ENCODE results near the gene CDC42EP2.
"Not testable (repeated sequence)": the region's sequence is repeated elsewhere in the genome, so short reads cannot be mapped to it uniquely, and the experiment has no call there.

The CDC42EP2 gene

DNA sequence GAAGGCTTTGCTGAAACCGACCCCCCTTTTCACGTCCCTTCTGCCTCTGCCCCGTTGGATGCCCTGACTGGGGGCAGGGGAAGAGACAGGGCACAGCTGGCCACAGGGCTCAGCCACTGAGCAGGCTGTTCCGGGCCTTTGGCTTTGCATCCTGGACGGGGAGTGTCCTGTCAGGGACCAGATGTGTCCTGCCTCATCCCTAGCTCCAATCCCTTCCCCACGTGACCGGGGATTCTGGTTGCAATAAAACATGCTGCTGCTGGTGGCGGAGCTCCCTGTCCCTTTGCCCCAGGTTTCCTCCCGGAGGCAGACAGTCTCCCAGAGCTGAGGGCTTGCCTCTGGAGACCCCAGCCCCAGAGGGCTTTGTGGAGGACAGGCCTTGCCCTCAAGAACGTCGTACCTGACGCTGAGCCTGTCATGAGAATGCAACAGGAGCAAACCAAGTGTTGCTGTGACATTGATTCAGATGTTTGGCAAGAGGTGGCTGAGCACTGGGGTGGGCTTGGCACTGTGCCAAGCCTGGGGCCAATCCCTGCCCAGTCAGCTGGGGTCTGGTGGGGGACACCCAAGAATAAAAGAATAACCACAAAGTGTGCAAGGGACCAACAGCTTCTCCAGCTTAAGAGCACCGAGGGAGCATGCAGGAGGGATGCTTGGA is 7.3 kb downstream of the CDC42EP2 start:
- no peak for DNase-seq

DNA sequence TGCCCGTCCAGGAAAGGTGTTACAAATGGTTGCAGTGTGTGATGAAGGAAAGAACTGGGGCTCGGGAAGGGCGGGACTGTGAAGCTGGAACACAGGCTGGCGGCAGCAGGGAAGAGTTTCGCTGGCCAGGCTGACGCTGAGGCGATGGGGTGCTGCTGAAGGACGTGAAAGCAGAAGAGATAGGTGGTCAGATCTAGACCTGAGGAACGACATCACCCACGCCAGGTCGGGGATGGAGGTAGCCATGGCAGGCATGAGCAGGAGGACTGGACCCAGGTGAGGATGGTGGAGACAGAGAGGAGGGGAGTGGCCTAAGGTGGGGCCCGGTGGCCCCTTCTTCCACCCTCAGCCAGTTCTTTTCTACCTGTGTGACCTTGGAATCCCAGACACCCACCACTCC is 9.1 kb downstream of the CDC42EP2 start:
- no peak for DNase-seq

DNA sequence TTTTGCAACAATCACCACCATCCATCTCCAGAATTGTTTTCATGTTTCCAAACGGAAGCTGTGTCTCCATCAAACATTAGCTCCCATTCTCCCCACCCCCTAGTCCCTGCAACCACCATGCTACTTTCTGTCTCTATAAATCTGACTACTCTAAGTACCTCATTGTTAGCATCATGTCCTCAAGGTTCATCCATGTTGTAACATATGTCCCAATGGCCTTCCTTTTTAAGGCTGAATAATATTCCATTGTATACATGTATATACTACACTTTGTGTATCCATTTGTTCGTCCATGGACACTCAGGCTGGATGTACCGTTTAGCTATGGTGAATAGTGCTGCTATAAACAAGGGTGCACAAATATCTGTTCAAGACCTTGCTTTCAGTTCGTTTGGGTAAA is 10.8 kb downstream of the CDC42EP2 start:
- no peak for DNase-seq

DNA sequence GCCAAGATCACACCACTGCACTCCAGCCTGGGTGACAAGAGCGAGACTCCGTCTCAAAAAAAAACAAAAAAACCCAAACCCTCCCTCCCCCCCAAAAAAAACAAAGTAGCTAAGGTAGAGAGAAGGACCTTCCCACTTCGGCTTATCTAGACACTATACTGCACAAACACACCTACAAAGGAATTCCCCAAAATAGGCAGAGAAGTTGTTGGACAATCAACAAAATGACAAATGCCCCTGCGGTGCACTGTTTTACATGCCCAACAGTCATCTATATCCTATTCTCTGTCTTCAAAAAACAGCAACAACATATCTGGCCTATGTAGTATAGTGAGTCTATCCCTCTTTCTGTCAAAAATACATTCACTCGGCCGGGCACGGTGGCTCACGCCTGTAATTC is 12.4 kb downstream of the CDC42EP2 start:
- no peak for DNase-seq

DNA sequence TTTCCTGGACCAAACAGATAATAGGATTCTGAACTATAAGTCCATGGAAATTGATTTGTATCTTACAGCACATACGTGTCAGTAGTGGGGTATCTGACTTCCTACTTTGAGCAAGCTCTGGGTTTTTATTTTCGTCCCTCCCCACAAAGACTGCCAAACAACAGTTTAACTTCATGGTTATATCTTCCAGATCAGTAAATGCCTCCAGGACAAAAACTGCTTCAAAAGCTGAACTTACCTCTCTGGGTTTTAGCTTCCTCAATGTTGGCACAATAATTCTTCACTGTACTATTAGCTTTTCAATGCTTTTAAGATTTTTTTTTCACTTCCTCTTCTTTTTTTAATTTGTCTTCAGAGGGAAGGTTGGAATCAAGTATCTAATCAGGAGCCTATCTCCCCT is 14.8 kb downstream of the CDC42EP2 start:
- DNase-seq = no peak

DNA sequence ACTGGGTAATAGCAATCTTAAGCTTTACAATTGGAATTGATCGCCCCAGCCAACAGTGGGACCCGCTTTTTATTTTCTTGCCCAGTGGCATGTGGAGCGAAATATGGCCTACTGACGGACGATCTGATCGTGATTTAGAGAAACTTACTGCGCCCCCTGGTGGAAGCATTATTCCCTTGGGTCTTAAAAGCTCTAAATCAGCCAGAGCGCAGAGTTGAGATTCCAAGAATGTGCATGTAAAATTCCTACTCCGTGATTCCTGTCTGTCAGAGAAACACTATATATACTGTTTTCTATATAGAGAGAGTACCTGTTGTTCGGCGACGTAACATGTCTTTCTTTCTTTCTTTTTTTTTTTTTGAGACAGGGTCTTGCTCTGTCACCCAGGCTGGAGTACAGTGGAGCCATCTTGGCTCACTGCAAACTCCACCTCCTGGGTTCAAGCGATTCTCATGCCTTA is 15.3 kb downstream of the CDC42EP2 start:
- peak; percentile 96 for DNase-seq

DNA sequence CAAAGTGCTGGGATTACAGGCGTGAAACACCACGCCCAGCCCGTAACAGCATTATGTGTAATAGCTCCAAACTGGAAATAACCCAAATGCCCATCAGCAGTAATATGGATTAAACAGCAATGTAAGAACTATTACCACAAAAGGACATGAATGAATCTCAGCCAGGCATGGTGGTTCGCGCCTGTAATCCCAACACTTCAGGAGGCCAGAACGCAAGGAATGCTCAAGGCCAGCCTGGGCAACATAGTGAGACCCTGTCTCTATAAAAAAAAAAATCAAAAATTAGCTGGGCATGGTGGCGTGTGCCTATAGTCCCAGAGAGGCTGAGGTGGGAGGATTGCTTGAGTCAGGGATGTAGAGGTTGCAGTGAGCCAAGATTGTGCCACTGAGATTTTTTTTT is 15.9 kb downstream of the CDC42EP2 start:
- no peak for DNase-seq

DNA sequence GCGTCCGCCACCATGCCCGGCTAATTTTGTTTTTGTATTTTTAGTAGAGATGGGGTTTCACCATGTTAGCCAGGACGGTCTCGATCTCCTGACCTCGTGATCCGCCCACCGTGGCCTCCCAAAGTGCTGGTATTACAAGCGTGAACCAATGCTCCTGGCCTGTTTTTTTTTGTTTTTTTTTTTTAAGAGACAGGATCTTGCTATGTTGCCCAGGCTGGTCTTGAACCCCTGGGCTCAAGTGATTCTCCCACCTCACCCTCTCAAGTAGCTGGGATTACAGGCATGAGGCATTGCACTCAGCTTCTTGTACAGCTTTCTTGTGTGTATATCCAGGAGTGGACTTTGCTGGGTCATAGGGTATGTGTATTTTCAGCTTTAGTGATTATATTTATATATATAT is 17.9 kb downstream of the CDC42EP2 start:
- not testable (repeated sequence) for DNase-seq

DNA sequence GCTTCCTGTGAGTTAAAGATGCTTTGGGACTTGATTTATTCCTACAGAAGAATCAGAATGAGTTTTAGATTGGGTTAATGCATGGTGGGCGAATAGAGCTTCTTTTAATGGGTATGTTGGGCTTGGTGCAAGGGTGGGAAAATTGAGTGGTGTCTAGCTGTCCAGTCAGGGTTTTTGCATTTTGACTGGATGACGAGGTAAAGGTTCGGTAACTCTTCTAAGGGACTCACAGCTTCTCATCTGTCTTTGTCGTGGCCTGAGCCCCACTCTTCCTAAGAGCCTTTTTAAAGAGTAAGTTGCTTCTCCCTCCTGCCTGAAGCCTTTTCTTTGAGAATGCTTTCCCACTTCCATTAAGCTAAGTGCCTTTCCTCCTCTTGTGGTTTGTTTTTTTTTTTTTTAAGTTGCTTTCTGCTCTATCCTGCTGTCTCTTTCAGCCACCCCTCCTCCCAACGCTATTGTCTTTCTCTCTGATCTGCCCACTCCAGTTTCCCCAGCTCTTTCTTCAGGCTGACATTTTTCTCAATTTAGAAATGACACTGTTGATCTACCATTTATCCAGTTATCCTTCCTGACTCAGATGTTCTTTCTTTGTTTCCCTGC is 20.1 kb downstream of the CDC42EP2 start:
- DNase-seq = no peak

DNA sequence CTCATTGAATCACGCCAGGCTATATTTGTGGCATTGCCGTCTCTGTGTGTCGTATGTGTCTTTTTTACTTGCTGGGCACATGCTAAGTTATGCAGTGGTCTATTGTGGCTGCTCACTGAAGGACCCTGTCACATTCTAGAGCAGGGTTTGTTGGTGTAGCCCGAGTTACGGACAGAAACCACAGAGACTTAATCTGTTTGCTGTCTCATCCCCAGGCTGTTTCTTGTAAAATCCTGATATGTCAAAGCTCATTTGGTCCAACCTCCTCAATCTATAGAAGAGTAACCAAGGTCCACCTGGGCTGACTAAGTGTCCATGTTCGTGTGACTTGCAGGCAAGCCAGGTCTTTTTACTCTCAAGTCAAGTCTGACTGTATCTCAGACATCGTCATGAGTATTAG is 24.0 kb downstream of the CDC42EP2 start:
- DNase-seq = no peak

DNA sequence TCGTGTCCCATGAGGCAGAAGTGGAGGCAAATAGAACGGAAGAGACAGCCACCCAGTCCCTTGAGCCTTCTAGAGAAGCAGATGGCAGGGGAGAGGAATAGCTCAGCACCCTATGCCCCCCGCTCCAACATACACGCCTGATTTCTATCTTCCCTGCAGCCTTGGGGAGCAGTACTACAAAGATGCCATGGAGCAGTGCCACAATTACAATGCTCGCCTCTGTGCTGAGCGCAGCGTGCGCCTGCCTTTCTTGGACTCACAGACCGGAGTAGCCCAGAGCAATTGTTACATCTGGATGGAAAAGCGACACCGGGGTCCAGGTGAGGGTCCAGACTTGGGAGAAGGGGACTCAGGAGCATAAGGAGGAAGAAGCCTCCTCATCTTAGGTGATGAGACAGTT is 25.6 kb downstream of the CDC42EP2 start:
- no peak for DNase-seq

DNA sequence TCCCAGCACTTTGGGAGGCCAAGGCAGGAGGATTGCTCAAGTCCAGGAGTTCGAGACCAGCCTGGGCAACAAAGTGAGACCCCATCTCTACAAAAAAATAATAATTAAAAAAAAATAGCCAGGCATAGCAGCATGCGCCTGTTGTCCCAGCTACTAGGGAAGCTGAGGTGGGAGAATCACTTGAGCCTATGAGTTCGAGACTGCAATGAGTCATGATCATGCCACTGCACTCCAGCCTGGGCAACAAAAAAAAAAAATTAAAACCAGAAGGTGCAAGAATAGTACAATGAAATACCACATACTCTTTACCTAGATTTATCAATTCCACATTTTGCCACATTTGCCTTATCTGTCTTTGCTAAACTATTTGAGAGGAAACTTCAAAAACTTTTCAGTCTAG is 27.2 kb downstream of the CDC42EP2 start:
- no peak for DNase-seq

DNA sequence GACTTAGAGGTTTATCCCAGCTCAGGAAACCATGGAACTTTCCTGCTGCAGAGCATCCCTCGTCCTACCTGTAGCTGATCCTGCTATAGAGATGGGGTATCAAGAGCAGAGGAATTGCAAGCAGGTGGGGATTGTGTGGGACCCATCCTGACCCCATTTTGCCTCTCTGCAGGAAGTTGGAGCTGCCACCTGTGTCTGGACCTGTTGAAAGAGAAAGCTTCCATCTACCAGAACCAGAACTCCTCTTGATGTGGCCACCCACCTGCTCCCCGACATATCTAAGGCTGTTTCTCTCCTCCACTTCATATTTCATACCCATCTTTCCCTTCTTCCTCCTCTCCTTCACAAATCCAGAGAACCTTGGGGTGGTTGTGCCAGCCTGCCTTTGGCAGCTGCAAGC is 36.8 kb downstream of the CDC42EP2 start:
- DNase-seq = no peak

DNA sequence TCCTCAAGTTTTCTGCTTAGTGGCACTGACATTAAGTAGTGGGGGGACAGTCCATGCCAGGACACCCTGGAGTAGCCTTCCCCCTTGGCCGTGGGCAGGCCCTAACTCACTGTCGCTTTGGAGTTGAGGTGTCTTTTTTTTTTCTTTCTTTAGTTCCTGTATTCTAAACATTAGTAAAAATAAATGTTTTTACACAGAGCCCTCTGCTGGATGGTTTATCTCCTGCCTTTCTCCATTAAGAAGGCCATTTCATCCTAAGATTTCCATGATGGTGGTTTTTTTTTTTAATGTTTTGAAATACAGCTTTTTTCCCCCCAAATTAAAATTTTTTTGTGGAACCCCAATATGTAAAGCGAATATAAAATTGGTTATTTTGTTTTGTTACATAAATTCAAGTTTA is 38.1 kb downstream of the CDC42EP2 start:
- DNase-seq = peak; percentile 48

DNA sequence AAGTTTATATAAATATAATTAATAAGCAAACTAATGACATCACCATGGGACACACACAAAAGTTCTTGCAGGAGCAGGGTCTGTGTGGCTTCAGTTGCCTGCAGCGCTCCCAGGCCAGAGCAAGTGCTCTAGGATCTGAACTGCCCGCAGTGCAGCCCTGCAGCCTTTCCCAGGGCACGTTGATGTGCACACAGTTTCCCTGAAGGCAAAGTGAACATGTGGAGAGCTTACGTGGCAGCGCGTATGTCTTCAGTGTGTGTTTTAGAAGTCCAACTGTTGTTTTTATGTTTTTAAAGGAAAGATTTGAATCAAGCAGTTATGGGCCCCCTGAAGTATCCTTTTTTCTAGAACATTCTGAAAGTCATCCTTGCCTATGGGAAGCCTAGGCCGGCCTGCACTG is 38.7 kb downstream of the CDC42EP2 start:
- no peak for DNase-seq

DNA sequence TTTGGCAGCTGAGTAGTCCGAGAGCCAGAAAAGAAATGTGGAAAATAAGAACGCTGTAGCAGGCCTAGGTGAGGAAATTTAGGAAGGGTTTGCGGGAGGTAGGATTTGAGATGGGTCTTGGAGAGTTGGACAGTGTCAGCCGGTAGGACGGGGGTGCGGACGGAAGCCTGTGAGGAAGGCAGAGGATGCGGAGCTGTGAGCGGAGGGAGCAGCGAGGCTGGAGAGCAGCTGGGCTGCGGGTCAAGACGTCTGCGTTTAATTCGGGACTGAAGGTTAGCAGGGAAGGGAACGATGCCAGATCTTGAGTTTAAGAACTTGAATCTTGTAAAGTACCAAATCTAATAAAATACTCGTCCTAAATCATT is 39.2 kb downstream of the CDC42EP2 start:
- DNase-seq = peak; percentile 74

DNA sequence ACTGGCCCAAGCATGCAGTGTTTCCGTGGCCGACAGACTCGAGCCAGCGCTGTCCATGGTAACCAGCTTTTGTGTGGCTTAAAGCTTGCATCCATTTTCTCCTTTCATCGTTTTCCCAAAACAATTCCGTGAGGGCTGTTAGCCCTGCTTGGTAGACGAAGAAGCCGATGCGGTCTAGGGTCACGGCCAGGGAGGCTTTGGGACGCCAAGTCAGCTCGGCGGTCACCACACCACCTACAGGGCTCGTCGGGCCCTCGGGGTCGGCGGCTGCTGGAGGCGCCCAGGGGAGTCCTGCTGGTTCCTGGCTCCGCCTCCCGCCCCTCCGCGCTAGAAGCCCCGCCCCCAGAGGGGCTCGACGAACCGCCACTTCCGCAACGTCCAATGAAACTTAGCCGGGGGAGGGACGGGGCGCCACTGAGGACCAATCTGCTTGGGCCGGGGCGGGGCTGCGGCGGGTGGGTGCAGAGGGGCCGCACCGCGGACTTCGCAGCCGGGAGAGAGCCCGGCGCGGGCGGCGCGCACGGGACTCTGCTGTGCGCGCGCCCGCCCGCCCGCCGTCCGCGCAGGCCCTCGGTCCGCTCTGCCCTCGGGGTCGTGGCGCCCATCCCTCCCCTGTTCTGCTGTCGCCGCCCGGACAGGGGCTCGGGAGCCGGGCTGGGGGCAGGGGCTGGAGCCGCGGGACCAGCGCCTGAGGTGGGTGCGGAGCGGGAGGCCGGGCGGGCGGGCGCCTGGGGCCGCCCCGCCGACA is 39.8 kb downstream of the CDC42EP2 start, which contains the start of gene TIGD3:
Gene TIGD3 (plus strand): TSS at position 487 of the 748 bp plus-strand sequence. CDS start 1,058 bp downstream, outside the sequence.
- peak; percentile 98 for DNase-seq

DNA sequence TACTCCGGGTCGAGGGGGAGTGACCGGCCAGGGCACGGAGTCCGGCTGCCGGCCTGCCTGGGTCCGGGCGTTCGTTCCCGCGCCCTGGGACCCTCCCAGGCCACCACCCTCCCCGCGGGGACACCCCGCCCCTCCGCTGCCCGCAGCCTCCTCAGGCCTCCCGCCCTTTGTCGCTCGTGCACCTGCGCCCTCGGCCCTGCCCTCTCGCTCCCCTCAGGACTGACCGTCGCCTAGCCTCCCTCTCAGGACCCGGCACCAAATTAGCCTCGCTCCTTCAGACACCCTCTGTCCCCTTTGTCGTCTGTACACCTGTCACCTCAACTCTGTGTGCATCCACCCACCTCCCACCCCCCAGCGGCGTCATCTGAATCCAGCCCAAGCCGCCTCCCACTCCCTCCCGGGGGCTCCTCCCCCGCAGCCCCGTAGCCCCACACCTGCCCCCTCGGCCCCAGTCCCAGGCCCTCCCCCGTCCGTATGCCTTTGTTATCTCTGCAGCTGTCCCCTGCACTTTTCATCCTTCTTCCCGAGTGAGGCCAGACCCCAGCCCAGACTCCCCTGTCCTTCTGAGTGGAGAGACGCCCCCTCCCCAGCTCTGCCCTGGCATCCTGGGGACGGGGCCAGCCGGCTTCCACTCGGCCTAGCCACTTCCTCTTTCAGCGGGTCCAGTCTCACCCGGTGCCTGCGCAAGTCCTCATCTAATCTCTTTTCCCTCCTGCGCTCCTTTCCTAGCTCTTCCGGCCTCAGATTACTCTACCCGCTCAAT is 40.5 kb downstream of the CDC42EP2 start:
- peak; percentile 80 for DNase-seq

DNA sequence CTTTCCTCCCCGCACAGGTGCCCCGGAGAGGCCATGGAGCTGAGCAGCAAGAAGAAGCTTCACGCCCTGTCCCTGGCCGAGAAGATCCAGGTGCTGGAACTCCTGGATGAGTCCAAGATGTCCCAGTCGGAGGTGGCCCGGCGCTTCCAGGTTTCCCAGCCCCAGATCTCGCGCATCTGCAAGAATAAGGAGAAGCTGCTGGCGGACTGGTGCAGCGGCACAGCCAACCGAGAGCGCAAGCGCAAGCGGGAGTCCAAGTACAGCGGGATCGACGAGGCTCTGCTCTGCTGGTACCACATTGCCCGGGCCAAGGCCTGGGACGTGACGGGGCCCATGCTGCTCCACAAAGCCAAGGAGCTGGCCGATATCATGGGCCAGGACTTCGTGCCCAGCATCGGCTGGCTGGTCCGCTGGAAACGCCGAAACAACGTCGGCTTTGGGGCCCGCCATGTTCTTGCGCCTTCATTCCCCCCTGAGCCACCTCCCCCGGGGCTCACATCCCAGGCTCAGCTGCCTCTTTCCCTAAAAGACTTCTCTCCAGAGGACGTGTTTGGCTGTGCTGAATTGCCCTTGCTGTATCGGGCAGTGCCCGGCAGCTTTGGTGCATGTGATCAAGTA is 41.2 kb downstream of the CDC42EP2 start:
- DNase-seq = no peak

DNA sequence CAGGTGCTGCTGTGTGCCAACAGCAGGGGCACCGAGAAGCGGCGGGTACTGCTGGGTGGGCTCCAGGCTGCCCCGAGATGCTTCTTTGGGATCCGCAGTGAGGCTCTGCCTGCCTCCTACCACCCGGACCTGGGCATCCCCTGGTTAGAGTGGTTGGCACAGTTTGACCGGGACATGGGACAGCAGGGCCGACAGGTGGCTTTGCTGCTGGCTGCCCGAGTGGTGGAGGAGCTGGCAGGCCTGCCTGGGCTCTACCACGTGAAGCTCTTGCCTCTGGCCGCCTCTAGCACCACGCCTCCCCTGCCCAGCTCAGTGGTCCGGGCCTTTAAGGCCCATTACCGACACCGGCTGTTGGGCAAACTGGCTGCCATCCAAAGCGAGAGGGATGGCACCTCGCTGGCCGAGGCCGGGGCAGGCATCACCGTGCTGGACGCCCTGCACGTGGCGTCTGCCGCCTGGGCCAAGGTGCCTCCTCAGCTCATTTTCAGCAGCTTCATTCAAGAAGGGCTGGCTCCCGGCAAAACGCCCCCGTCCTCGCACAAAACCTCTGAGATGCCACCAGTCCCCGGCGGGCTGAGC is 41.8 kb downstream of the CDC42EP2 start:
- DNase-seq = no peak

DNA sequence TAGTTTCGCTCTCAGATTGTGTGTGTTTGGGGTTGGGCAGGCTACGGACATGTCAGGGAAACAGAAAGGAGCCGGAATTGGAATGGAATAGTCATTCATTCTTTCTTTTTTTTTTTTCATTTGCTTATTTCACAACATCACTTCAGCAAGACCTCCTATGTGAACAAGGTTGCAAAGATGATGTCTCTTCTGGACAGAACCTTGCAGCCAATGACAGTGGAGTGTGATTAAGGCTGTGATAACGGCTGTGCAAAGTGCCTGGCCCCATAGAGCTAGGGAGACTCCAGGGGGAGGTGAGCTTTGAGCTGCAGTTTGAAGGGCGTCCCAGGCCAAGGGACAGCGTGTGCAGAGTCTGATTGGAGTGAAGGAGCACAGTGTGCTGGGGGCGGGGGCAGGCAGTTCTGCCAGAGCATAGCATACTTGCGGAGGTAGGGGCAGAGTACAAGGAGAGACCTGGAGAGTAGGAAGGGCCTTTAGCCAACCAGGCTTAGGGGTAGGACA is 43.2 kb downstream of the CDC42EP2 start:
- no peak for DNase-seq

DNA sequence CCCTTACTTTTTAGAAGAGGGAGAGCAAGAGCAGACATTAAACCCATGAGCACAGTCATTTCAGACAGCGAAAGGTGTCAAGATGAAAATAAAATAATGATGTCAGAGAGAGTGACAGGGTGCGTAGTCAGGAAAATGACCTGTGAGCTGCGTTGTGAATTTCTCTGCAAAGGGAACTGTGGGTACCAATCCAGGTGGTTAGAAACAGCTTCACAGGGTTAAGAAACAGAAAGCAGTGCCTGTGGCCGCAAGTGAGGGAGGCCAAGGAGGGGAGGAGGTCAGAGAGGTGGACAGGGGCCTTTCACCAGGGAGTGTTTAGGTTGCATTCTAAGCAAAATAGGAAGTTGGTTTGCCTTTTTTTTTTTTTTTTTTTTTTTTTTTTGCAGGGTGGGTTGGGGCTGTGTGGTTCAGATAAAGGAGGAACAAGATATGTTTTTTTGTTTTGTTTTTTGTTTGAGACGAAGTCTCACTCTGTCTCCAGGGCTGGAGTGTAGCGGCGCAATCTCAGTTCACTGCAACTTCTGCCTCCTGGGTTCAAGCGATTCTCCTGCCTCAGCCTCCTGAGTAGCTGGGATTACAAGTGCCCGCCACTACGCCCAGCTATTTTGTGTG is 47.8 kb downstream of the CDC42EP2 start:
- no peak for DNase-seq
